Kidney (tissue), 14 donors: Measurements from ENCODE around the gene ADAM8. TPM values are rescaled to one million over a fixed set of nuclear protein-coding genes. Genes with fewer than 3 reads are reported as not detected.

ENCODE experiments used
- DNase-seq, 5 donors: peaks; one replicate each; pipeline ENCODE4 v3.0.0-alpha.2; 2013 to 2020
- FAIRE-seq: peaks from 2 replicates; lab custom pipeline; 2012; peaks lifted over from hg19 to GRCh38; lab: Jason Lieb, UNC
- H3K27ac ChIP-seq, 2 donors: one replicate each; pipeline ENCODE4 v1.7.0; 2013; ENCODE audit warnings: low read depth in 2 of 2, low read length in 2 of 2, inconsistent platforms in 1 of 2
- H3K27me3 ChIP-seq: one replicate; pipeline ENCODE4 v1.7.1; 2013; ENCODE audit warnings: low read length, inconsistent platforms; ENCODE audit not compliant: control insufficient read depth, insufficient read depth
- H3K36me3 ChIP-seq, 3 donors: one replicate each; pipeline versions ENCODE4 v1.7.0 to v1.7.1; 2013; ENCODE audit warnings: low read length in 3 of 3, control low read depth in 1 of 3, inconsistent platforms in 1 of 3; ENCODE audit not compliant: insufficient read depth in 3 of 3, control insufficient read depth in 2 of 3
- H3K4me1 ChIP-seq, 3 donors: one replicate each; pipeline versions ENCODE4 v1.7.0 to v1.7.1; 2013; ENCODE audit warnings: low read length in 3 of 3, inconsistent platforms in 1 of 3, low read depth in 1 of 3; ENCODE audit not compliant: control insufficient read depth in 2 of 3, insufficient read depth in 2 of 3
- H3K4me3 ChIP-seq, 3 donors: one replicate each; pipeline versions ENCODE4 v1.7.0 to v1.8.1; 2013; ENCODE audit warnings: low read length in 3 of 3, control low read depth in 1 of 3, inconsistent platforms in 1 of 3
- H3K9ac ChIP-seq, 3 donors: one replicate each; pipeline versions ENCODE4 v1.7.0 to v1.7.1; 2013; ENCODE audit warnings: low read length in 3 of 3, control low read depth in 1 of 3, inconsistent platforms in 1 of 3
- H3K9me3 ChIP-seq, 3 donors: one replicate each; pipeline versions ENCODE4 v1.7.0 to v1.7.1; 2013; ENCODE audit warnings: low read length in 3 of 3, control low read depth in 1 of 3, inconsistent platforms in 1 of 3; ENCODE audit not compliant: control insufficient read depth in 2 of 3, insufficient read depth in 1 of 3
- CTCF ChIP-seq: IDR thresholded peaks from 3 replicates; pipeline ENCODE4 v1.5.1; 2012; ENCODE audit warnings: mild to moderate bottlenecking, moderate library complexity, borderline replicate concordance; ENCODE audit not compliant: insufficient read depth; ENCODE audit errors: extremely low read depth
- intact Hi-C: fragments of 100-400 bp; cut with DNase I; formaldehyde crosslinking; loops from one replicate; pipeline ENCODE4 v1.11.1; 2022
- microRNA-seq: library from miRNA; unstranded; fragments of <30 nt; microRNA quantifications from one replicate; pipeline ENCODE4 v1.2.0, GENCODE V29; 2020
- polyA plus RNA-seq: library from polyadenylated mRNA; stranded (reverse); fragments of 350-450 nt; fragmentation: Illumina TruSeq; extraction: RNeasy Lipid Tissue Mini Kit (QIAGEN cat#74804); gene quantifications from one replicate; pipeline ENCODE4 v1.2.3, GENCODE V29; 2014; ENCODE audit warnings: low read depth, low replicate concordance; ENCODE audit not compliant: insufficient read depth
- total RNA-seq: library from RNA; stranded (reverse); fragmentation: NEBNext Ultra II Directional; extraction: Animal tissue kit (Norgen Biotek cat#: 25700); gene quantifications from one replicate; pipeline ENCODE4 v1.2.1, GENCODE V29; 2021
- donor health status: control.
- donor health status: control.
- donor health status: control.
- donor health status: control.
- donor health status: control.
- donor health status: DM: yes; HTN: yes; CAD: no.
- donor health status: Normal renal cell carcinoma (clear cell type).

ADAM8 gene
- total and polyA plus RNA-seq, 2 donors from 2014 or later, result 3.4 to 16.6 TPM

- intact Hi-C loops, result no loop called here
- H3K9me3 ChIP-seq, result no peaks in the 10 kb centered on the region
- no peak for TF ChIP-seq CTCF
- DNase-seq (peak in 1 of 5 donors; percentile 59), FAIRE-seq (no peak)
- no peak overlapping the region for H3K27ac ChIP-seq
- H3K27me3 ChIP-seq, result no peaks in the 10 kb centered on the region
- H3K4me1 ChIP-seq, result no peaks in the 10 kb centered on the region
- no peak overlapping the region for H3K9ac ChIP-seq
- no peak overlapping the region for H3K4me3 ChIP-seq
- peaks cover 0 to 2% (median 0%) of the 10 kb centered on the region in 3 donors for H3K36me3 ChIP-seq
Observed at GRCh38 chr10:133213641-133214467, 62.8 kb downstream of the ADAM8 start.

- Histone ChIP-seq H3K4me1 (no peaks in the 10 kb centered on the region), H3K4me3 (no peak overlapping the region), H3K9me3 (no peaks in the 10 kb centered on the region), H3K27ac (no peak overlapping the region), H3K27me3 (no peaks in the 10 kb centered on the region), H3K9ac (no peak overlapping the region), H3K36me3 (peaks cover 0 to 2% (median 0%) of the 10 kb centered on the region in 3 donors)
- FAIRE-seq (no peak), DNase-seq (peak in 1 of 5 donors; percentile 61)
- TF ChIP-seq CTCF, result no peak
- intact Hi-C loops, result no loop called here
Observed at GRCh38 chr10:133212853-133213494, 63.7 kb downstream of the ADAM8 start.

Small RNA genes within 50 kb of the gene (microRNA-seq; reads per million reads assigned to microRNA genes)
- gene MIR202, result 6.4 reads per million, percentile 13 among the genes with 10 or more reads in this experiment

Other genes starting within 250 kb of the ADAM8 start
- 0.91 TPM for gene ADGRA1, start 188.9 kb downstream of the ADAM8 start, total RNA-seq
- gene ADGRA1, start 188.9 kb downstream of the ADAM8 start, polyA plus RNA-seq, result 1.1 TPM
- 8.7 TPM for gene KNDC1, start 116.6 kb downstream of the ADAM8 start, total RNA-seq
- 0.43 TPM for gene KNDC1, start 116.6 kb downstream of the ADAM8 start, polyA plus RNA-seq
- not detected for gene UTF1, start 46.7 kb downstream of the ADAM8 start, total RNA-seq
- gene UTF1, start 46.7 kb downstream of the ADAM8 start, polyA plus RNA-seq, result not detected
- gene VENTX, start 39.0 kb downstream of the ADAM8 start, total RNA-seq, result 3.3 TPM
- gene VENTX, start 39.0 kb downstream of the ADAM8 start, polyA plus RNA-seq, result 0.39 TPM
- 61.4 TPM for gene TUBGCP2, start 32.0 kb upstream of the ADAM8 start, total RNA-seq
- gene TUBGCP2, start 32.0 kb upstream of the ADAM8 start, polyA plus RNA-seq, result 93.3 TPM
- gene ZNF511, start 32.0 kb upstream of the ADAM8 start, total RNA-seq, result 35.6 TPM
- 50.7 TPM for gene ZNF511, start 32.0 kb upstream of the ADAM8 start, polyA plus RNA-seq
- 0.41 TPM for gene CALY, start 60.0 kb upstream of the ADAM8 start, total RNA-seq
- gene CALY, start 60.0 kb upstream of the ADAM8 start, polyA plus RNA-seq, result 0.54 TPM
- 1.9 TPM for gene PRAP1, start 70.5 kb upstream of the ADAM8 start, total RNA-seq
- gene PRAP1, start 70.5 kb upstream of the ADAM8 start, polyA plus RNA-seq, result 557 TPM
- 17.5 TPM for gene FUOM, start 81.2 kb upstream of the ADAM8 start, total RNA-seq
- gene FUOM, start 81.2 kb upstream of the ADAM8 start, polyA plus RNA-seq, result 118 TPM
- gene ECHS1, start 96.5 kb upstream of the ADAM8 start, total RNA-seq, result 85.6 TPM
- gene ECHS1, start 96.5 kb upstream of the ADAM8 start, polyA plus RNA-seq, result 599 TPM
- gene PAOX, start 102.4 kb upstream of the ADAM8 start, total RNA-seq, result 7.0 TPM
- gene PAOX, start 102.4 kb upstream of the ADAM8 start, polyA plus RNA-seq, result 14.4 TPM
- gene MTG1, start 117.3 kb upstream of the ADAM8 start, total RNA-seq, result 51.1 TPM
- 68.5 TPM for gene MTG1, start 117.3 kb upstream of the ADAM8 start, polyA plus RNA-seq
- gene SPRN, start 147.8 kb upstream of the ADAM8 start, total RNA-seq, result not detected
- not detected for gene SPRN, start 147.8 kb upstream of the ADAM8 start, polyA plus RNA-seq
- gene SCART1, start 177.1 kb upstream of the ADAM8 start, total RNA-seq, result 3.9 TPM
- gene SCART1, start 177.1 kb upstream of the ADAM8 start, polyA plus RNA-seq, result 0.37 TPM